ENCODE data around the gene TBC1D21.
A peak's percentile ranks its signal among the peaks of the same experiment; 100 is the strongest.

The TBC1D21 gene

DNA sequence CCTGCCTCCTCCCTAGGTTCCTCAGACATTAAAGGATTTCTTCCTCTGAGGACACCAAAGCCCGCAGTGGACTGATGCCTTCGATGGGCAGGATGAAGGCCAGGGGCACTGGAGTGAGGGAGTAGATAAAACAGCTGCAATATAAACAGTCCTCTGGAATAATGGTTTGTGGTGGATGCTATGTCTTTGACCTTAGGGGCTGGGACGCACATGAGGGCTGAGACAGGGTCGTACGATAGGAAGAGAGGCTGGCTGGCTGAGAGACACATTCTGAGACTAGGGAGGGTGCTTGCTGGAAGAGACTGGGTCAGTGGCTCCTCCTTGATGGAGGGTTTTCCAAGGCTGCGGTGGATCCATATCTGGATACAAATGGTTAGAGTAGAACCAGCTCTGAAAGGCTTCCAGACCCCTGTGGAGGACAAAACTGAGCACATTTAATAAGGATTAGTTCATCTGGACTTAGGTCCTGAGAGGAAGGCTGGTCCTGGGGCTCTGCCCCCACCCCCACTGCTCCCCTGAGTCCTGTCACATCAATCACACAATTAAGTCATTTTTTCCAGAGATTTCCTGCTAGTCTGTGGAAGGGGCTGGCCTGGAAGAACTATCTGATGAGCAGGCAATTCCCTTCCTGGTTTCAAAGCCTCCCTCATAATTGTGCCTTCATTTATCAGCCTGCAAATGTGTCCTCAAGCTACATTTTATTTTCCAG lies 15.8 kb downstream of the TBC1D21 start:
- DNase-seq (ENCODE audit: low spot score): no peak

- no peak for DNase-seq (ENCODE audit: low spot score)
These were observed 16.4 kb downstream of the TBC1D21 start for GRCh38 chr15:73889762-73890124.

- no peak for DNase-seq (ENCODE audit: low spot score)
These were observed 18.3 kb downstream of the TBC1D21 start for GRCh38 chr15:73891328-73892315.

DNA sequence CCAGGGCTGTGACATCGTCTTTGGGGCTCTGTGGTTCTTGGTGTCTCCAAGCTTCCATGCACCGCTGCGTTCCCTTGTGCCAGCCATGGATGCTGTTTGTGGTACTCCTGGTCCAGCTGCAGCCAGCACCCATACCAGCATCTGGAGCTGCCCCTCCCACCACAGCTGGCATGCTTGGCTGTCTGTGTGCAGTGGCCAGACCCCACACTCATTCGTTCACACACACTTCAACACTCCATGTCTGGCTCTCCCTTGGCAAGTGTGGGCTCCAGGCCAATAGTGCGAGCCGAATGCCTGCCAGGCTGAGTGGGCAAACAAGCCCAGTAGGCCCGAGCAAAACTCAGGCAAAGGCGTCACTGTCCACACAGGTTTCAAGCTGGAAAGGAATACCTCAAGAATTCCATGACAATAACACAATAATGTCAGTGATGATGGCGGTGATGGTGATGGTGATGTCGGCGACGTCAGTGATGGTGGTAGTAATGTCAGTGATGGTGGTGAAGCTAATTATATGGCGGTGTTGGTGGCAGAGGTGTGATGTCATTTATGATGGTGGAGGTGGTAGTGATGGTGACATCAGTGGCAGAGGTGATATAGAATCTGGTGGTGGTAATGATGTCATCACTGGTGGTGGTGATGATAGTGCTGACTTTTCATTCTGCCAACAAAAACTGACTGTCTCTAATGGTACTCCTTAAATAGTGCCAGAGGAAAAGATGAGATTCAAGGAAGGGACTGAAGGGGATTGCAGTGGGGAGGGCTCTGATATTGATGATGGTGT lies 19.3 kb downstream of the TBC1D21 start:
- DNase-seq (ENCODE audit: low spot score): no peak

GRCh38 chr15:73894133-73894814 lies 20.9 kb downstream of the TBC1D21 start:
- no peak for DNase-seq (ENCODE audit: low spot score)

DNA sequence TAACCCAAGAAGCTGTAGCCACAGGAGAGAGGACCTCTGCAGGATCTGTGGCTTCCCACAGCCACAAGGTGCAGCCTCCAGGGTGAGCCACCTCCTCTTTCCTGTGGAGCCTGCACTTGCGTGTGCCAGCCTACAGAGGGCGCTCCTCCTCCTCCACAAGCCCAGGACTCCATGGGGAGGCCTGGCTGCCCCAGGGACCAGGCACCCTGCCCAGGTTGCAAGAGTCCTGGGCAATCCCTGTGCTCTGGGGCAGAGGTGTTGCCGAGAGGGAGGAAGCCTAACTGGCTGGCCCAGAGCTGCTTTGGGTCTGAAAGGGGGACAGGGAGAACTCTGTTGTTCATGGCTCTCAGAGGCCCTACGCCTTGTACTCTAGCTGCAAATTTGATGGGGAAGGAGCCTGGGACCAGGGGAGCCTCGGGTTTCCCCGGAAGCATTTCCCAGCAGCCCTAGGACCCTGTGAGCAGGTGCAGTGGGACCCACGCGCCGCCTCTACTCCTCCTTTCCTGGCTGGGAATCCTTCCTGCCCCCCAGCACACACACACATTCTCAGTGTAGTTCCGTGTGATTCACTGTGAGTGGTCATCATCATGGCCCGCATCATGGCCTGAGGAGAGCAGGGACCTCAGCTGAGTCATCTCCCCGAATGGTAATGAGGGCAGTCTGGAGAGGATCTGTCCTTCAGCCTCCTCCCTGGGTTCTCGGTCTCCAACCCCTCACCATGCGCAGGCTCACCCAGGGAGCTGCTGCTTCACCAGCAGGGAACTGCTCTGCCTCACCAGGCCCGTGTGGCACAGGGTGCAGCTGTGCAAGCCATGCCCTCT lies 24.3 kb downstream of the TBC1D21 start:
- peak; percentile 93 for DNase-seq (ENCODE audit: low spot score)

DNA sequence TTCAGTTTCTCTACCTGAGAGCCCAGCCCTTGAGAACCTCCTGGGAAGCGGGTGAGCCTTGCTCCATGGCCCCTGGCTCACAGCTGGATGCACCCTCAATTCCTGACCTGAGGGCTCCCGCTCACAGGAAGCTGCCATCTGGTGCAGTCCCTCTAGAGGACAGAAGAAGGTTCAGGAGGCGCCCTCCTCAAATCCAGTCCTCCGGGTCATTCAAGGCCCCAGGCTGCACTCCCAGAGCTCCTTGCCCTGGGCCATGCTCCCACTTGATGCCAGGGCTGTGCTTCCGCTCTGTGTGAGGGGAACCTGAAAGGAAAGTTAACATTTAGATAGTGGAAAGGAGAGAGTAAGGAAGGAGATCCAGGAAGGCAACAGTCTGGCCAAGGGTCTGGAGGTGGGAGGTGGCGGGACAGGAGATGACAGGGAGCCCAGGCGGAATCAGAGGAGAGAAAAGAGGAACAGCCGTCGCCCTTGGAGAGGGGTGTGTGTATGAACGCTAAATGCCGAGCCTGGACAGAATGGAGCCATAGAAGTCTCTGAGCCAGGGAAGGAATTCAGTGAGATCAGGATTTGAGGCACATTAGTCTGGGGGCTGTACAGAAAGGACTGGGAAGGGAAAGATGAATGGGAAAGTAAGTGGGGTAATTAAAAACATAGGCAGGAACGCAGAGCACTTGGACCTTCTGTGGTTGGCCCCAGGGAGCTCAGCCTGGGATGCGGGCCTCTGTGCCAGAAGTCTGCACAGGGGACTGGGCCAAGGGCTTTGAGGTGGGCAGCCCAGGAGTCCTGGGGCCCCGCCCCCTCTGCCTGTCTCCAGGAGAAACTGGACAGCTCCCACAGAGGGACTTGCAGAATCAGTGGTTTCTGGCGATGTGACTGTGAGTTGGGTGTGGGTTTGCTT lies 26.1 kb downstream of the TBC1D21 start:
- DNase-seq (ENCODE audit: low spot score): no peak

GRCh38 chr15:73900095-73900712 lies 26.8 kb downstream of the TBC1D21 start:
- no peak for DNase-seq (ENCODE audit: low spot score)

GRCh38 chr15:73901126-73901810 lies 27.9 kb downstream of the TBC1D21 start:
- no peak for DNase-seq (ENCODE audit: low spot score)

DNA sequence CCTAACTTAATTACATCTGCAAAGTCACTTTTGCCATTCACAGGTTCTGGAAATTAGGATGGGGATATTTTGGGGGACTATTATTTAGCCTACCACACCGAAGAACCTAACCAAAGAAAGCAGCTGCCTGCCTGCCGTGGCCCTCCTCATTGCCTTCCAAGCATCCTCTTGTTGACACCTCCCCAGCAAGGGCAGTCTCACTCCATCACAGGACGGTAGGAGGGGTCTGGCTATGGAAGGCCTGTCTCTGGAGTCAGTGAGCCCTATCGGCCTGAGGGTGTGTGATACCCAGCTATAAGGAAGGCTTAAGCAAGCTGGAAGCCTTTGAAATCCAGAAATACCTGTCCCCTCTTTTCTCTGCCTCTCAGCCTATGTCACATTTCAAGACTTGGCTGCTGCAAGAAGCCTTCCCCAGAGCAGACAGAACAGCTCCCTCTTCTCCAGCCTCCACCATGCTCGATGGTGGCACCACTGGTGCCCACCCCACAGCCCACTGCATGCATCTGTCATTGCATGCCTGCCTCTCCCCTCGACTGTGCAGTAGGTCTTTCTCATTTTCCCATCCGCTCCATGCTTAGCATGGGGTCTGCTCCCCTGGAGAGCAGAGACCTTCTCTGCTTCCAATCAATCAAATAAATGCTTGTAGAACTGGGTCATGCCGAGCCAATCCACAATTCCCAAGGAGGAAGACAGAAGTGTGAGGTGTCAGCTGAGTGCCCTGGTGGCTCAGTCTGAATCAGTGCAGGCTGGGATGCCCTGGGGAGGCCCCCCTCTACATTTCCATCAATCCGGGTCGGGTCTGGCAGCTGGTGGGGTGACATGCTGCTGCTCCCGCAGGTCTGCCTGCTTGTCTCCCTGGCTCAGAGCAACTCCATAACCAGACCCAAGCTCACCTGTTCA lies 29.0 kb downstream of the TBC1D21 start:
- no peak for DNase-seq (ENCODE audit: low spot score)

DNA sequence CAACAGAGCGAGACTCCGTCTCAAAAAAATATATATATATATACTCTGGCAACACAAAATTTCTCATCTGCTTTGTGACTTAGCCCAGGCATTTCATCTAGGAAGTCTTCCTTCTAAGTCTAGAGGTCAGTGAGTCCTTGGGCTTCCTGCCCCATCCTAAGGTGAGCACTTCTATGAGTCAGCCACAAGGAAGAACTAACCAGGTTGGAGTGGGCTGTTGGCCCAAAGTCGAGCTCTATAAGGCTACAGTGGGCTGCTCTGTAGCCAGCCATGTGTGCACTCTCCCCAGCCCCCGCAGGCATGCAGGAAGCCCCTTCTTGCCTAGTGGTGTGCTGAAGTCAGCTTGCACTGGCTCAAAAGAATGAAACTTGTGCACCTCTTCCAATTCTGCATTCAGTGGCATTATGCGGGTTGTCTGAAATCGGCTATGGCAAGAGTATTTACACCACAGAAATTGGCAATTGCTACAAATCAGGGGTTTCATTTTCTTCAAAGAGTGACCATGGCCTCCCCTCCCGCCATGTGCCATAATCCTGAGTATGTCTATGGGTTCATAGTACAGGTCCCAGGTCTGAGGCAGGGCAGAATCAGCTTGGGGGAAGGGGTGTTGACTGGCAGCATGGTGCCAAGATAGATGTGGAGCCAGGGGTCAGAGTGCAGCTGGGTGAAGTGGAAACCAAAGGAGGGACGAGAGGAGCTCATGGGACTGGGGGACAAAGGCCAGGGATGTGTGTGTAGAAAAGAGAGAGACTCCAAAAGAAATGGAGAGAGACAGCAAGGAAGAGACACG lies 30.9 kb downstream of the TBC1D21 start:
- DNase-seq (ENCODE audit: low spot score): no peak

DNA sequence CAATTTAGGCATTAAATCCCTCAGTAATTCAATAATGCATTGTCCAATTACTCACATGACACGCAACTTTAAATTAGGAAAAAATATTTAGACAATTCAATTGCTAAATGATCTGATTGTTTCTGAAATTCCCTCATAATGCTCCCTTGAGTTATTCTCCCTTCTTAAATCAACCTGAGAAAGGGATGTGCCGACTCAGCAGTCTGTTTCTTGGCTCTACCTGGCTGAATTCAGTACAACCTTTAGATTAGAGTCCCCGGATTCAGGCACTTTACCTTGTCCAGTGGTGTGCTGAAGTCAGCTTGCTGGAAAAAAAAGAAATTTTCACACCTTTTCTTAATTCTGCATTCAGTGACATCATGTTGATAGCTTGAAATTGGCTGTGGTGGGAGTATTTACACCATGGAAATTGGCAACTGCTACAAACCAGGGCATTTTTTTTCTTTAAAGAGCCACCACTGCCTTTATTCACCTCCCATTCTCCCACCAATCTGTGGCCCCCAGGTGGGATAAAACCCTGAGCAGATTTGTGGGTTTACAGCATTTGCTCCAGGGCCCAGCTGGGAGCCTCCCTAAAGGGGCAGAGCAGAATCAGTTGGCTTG lies 32.0 kb downstream of the TBC1D21 start:
- no peak for DNase-seq (ENCODE audit: low spot score)

GRCh38 chr15:73906346-73907034 lies 33.1 kb downstream of the TBC1D21 start:
- DNase-seq (ENCODE audit: low spot score): no peak

DNA sequence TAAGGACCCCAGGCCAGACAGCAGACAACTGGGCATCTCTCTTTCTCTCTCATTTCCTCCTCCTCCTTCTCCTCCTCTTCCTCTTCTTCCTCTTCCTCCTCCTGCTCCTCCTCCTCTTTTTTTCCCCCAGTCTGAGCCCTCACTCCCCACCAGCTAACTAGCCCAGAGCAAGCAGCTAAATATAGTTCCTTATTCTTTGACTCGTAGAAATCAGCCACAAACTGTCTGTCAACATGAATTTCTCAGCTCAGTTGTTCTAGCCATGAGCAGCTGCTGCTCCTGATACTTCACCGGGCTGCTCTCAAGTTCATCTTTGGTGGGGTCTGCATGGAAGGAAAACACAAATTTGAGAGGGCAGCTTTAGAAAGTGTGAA lies 33.7 kb downstream of the TBC1D21 start:
- DNase-seq (ENCODE audit: low spot score): no peak

DNA sequence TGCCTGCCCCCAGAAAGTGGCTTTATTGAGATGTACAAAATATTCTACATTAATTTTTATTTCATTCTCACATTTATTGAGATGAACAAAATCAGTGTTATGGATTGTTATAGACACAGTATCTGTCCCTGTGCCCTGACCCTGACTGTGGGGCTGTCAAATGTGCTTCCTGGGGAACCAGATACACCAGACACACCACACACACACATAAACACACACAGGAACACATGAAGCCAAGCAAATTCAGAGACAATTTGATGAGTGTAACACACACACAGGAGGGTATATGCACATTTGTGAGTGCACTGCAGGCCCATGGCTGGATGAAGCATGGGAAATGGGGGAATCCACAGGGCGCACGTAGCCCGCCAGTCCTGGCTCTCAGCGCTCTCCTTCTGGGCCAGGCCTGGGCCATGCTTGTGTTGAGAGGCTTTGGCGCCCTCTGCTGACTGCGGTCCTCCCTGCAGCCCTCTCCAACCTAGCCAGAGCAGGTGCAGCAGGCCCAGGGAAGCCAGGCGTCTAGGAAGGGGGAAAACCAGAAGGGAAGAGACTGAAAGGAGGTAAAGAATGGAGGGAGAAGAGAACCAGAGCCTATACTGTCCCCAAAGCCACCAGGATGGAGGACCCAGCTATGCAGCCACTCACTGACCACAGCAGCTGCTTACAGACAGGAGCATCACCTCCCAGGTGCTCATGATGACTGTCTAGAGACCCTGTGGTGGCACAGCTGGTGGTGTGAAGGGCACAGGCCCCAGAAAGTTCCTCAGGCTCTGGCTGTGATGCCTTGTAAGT lies 34.9 kb downstream of the TBC1D21 start:
- peak; percentile 82 for DNase-seq (ENCODE audit: low spot score)

Measured in HuH-7.5 (cell line).